HG02970 (cell line): Measurements from ENCODE around the gene PEA15.

ENCODE experiments used
- ATAC-seq: cut with Tn5 transposase; IDR thresholded peaks from one replicate; pipeline ENCODE4 v1.9.1; 2021; ENCODE audit warnings: mild to moderate bottlenecking, moderate library complexity, moderate number of reproducible peaks; ENCODE audit not compliant: unreplicated experiment, low FRiP score

PEA15 gene

GRCh38 chr1:160236806-160237205 lies 31.6 kb downstream of the PEA15 start:
- no peak for ATAC-seq

- ATAC-seq: no peak
Measured at GRCh38 chr1:160237558-160237957, 32.4 kb downstream of the PEA15 start.

GRCh38 chr1:160238408-160238807 lies 33.2 kb downstream of the PEA15 start:
- ATAC-seq: no peak

- ATAC-seq: no peak
Measured at GRCh38 chr1:160239582-160240299, 34.6 kb downstream of the PEA15 start.

GRCh38 chr1:160243767-160244166 lies 38.6 kb downstream of the PEA15 start:
- no peak for ATAC-seq

- no peak for ATAC-seq
Measured at GRCh38 chr1:160244209-160244608, 39.0 kb downstream of the PEA15 start.

- ATAC-seq: no peak
Measured at GRCh38 chr1:160245434-160245833, 40.2 kb downstream of the PEA15 start.

GRCh38 chr1:160247053-160247452 lies 41.9 kb downstream of the PEA15 start:
- no peak for ATAC-seq

GRCh38 chr1:160251011-160251410 lies 45.8 kb downstream of the PEA15 start:
- ATAC-seq: no peak

GRCh38 chr1:160251687-160252526 lies 46.7 kb downstream of the PEA15 start:
- no peak for ATAC-seq

GRCh38 chr1:160255781-160256300 lies 50.7 kb downstream of the PEA15 start:
- ATAC-seq: no peak

- no peak for ATAC-seq
Measured at GRCh38 chr1:160256396-160257046, 51.3 kb downstream of the PEA15 start.

GRCh38 chr1:160257411-160258015 lies 52.3 kb downstream of the PEA15 start:
- ATAC-seq: no peak

- ATAC-seq: no peak
Measured at GRCh38 chr1:160258177-160258798, 53.1 kb downstream of the PEA15 start.

- ATAC-seq: no peak
Measured at GRCh38 chr1:160260406-160261382, 55.5 kb downstream of the PEA15 start.

- peak; percentile 25 for ATAC-seq
Measured at GRCh38 chr1:160261556-160261892, 56.3 kb downstream of the PEA15 start.

GRCh38 chr1:160261893-160262794 lies 57.0 kb downstream of the PEA15 start, which contains the start of gene DCAF8:
Gene DCAF8 (minus strand): TSS chr1:160262549. CDS start chr1:160244008, 18,541 bp downstream.
- peak; percentile 88 for ATAC-seq

- no peak for ATAC-seq
Measured at GRCh38 chr1:160264795-160265307, 59.7 kb downstream of the PEA15 start.
